CD4-positive, alpha-beta T cell (primary cell): ENCODE data around the gene ADNP2. TPM values are rescaled to one million over a fixed set of nuclear protein-coding genes. Genes with fewer than 3 reads are reported as not detected.

ENCODE experiments used
- ATAC-seq: fragments of 200-7000 bp; cut with Tn5 transposase; one replicate; pipeline ENCODE4 v1.10.0; 2022; ENCODE audit warnings: mild to moderate bottlenecking; ENCODE audit not compliant: poor library complexity
- CTCF ChIA-PET: fragments of 350-600 bp; sonication (Branson Sonifier 250); formaldehyde crosslinking; loops from one replicate; lab custom pipeline; 2021; ENCODE audit warnings: antibody characterized with exemption, inconsistent platforms; lab: Charles Lee
- POLR2A ChIA-PET: fragments of 350-600 bp; sonication (Branson Sonifier 250); formaldehyde crosslinking; loops from one replicate; lab custom pipeline; 2021; ENCODE audit warnings: antibody characterized with exemption, inconsistent platforms; lab: Charles Lee
- DNase-seq, 14 experiments: peaks; one replicate each; pipeline ENCODE4 v3.0.0-alpha.2; 2013 to 2020; ENCODE audit warnings: mixed read lengths in 2 of 14
- H3K27ac ChIP-seq, 2 donors: one replicate each; pipeline versions ENCODE4 v1.5.1 to v1.7.0; 2013; ENCODE audit warnings: low read length in 2 of 2, low read depth in 1 of 2, mild to moderate bottlenecking in 1 of 2
- H3K27me3 ChIP-seq, 2 experiments: 1 replicate in 1 of 2; 2 replicates in 1 of 2; pipeline versions ENCODE4 v1.6.1 to v1.7.0; 2013; ENCODE audit warnings: low read length in 2 of 2, control low read depth in 1 of 2, mild to moderate bottlenecking in 1 of 2, moderate library complexity in 1 of 2; ENCODE audit not compliant: insufficient read depth in 2 of 2, control insufficient read depth in 1 of 2
- H3K36me3 ChIP-seq: one replicate; pipeline ENCODE4 v1.6.1; 2013; ENCODE audit warnings: low read length, control low read depth; ENCODE audit not compliant: insufficient read depth
- H3K4me1 ChIP-seq: one replicate; pipeline ENCODE4 v1.6.1; 2013; ENCODE audit warnings: low read length, control low read depth; ENCODE audit not compliant: insufficient read depth
- H3K4me3 ChIP-seq: one replicate; pipeline ENCODE4 v1.5.1; 2013; ENCODE audit warnings: mild to moderate bottlenecking, low read length, moderate library complexity
- H3K9me3 ChIP-seq, 2 experiments: 1 replicate in 1 of 2; 2 replicates in 1 of 2; pipeline versions ENCODE4 v1.6.1 to v1.7.0; 2013; ENCODE audit warnings: low read length in 2 of 2, mild to moderate bottlenecking in 2 of 2, control low read depth in 1 of 2, moderate library complexity in 1 of 2; ENCODE audit not compliant: control insufficient read depth in 1 of 2, insufficient read depth in 1 of 2
- H3K27ac Mint-ChIP-seq: one replicate; pipeline ENCODE4 v1.8.0; 2020; ENCODE audit warnings: mixed read lengths
- H3K27me3 Mint-ChIP-seq: one replicate; pipeline ENCODE4 v1.8.0; 2021; ENCODE audit warnings: mixed read lengths
- H3K36me3 Mint-ChIP-seq: one replicate; pipeline ENCODE4 v1.8.0; 2021; ENCODE audit warnings: low read depth, mixed read lengths
- H3K4me1 Mint-ChIP-seq: one replicate; pipeline ENCODE4 v1.8.0; 2021; ENCODE audit warnings: low read depth, mixed read lengths
- H3K4me3 Mint-ChIP-seq: one replicate; pipeline ENCODE4 v1.8.0; 2020; ENCODE audit warnings: mild to moderate bottlenecking, mixed read lengths
- H3K9me3 Mint-ChIP-seq: one replicate; pipeline ENCODE4 v1.8.0; 2020; ENCODE audit warnings: mixed read lengths
- CTCF ChIP-seq: fragments of 200-600 bp; IDR thresholded peaks from one replicate; pipeline ENCODE4 v1.8.0; 2022; ENCODE audit warnings: antibody characterized with exemption, mild to moderate bottlenecking
- intact Hi-C, 2 experiments: fragments of 100-400 bp; cut with DNase I in 1 of 2; cut with micrococcal nuclease in 1 of 2; formaldehyde crosslinking; loops; one replicate each; pipeline versions ENCODE4 v1.15.1 to v1.9.0; 2023 to 2025; cut with DNase I, micrococcal nuclease
- total RNA-seq, 174 experiments: library from RNA in 2 of 174; stranded (reverse) in 2 of 174; gene quantifications; one replicate each; pipeline ENCODE4 v1.2.3 and lab custom pipeline; 2021 to 2026

Gene ADNP2
- total RNA-seq, 2 experiments from 2014 or later = 61.0 to 61.5 TPM

GRCh38 chr18:80097201-80097600 is 11.9 kb upstream of the ADNP2 start:
- H3K4me3 Mint-ChIP-seq = no peak overlapping the region

GRCh38 chr18:80103231-80103630 is 5.8 kb upstream of the ADNP2 start:
- ATAC-seq (no peak), DNase-seq (no peak)
- Histone ChIP-seq H3K36me3 (no peaks in the 10 kb centered on the region), H3K27ac (no peak overlapping the region), H3K27me3 (no peaks in the 10 kb centered on the region), H3K4me1 (no peaks in the 10 kb centered on the region), H3K4me3 (no peak overlapping the region), H3K9me3 (peaks cover 0 to 3% of the 10 kb centered on the region in 2 experiments)
- Mint-ChIP-seq H3K27ac (no peak overlapping the region), H3K4me1 (peaks cover 10% of the 10 kb centered on the region), H3K4me3 (no peak overlapping the region), H3K27me3 (no peaks in the 10 kb centered on the region), H3K36me3 (peaks cover 4% of the 10 kb centered on the region), H3K9me3 (peaks cover 6% of the 10 kb centered on the region)
- POLR2A ChIA-PET = no interaction called here
- intact Hi-C loops = no loop called here
- CTCF ChIA-PET = no interaction called here
- TF ChIP-seq CTCF = no peak

More at GRCh38 chr18:80097201-80097600, 11.9 kb upstream of the ADNP2 start:
- no peak for DNase-seq
- H3K9me3 ChIP-seq = peaks cover 0 to 3% of the 10 kb centered on the region in 2 experiments
- CTCF ChIA-PET = no interaction called here
- no peak overlapping the region for H3K27ac ChIP-seq
- POLR2A ChIA-PET = no interaction called here
- H3K9me3 Mint-ChIP-seq = peaks cover 4% of the 10 kb centered on the region
- ATAC-seq = no peak
- no peaks in the 10 kb centered on the region for H3K4me1 ChIP-seq
- no peaks in the 10 kb centered on the region for H3K36me3 Mint-ChIP-seq
- H3K27ac Mint-ChIP-seq = no peak overlapping the region
- H3K4me1 Mint-ChIP-seq = no peaks in the 10 kb centered on the region
- H3K27me3 ChIP-seq = no peaks in the 10 kb centered on the region
- H3K36me3 ChIP-seq = no peaks in the 10 kb centered on the region
- intact Hi-C loops = no loop called here
- H3K27me3 Mint-ChIP-seq = peaks cover 7% of the 10 kb centered on the region
- TF ChIP-seq CTCF = no peak
- no peak overlapping the region for H3K4me3 ChIP-seq

GRCh38 chr18:80104364-80104779 is 4.7 kb upstream of the ADNP2 start:
- Mint-ChIP-seq H3K4me1 (peaks cover 18% of the 10 kb centered on the region), H3K27ac (no peak overlapping the region), H3K36me3 (peaks cover 12% of the 10 kb centered on the region), H3K27me3 (no peaks in the 10 kb centered on the region), H3K4me3 (no peak overlapping the region), H3K9me3 (peaks cover 6% of the 10 kb centered on the region)
- peaks cover 5% of the 10 kb centered on the region for H3K4me1 ChIP-seq
- H3K4me3 ChIP-seq = no peak overlapping the region
- no peaks in the 10 kb centered on the region for H3K36me3 ChIP-seq
- ChIA-PET CTCF (no interaction called here), POLR2A (no interaction called here)
- H3K27ac ChIP-seq = no peak overlapping the region
- DNase-seq (no peak), ATAC-seq (no peak)
- H3K9me3 ChIP-seq = peaks cover 0 to 11% of the 10 kb centered on the region in 2 experiments
- no peaks in the 10 kb centered on the region for H3K27me3 ChIP-seq
- intact Hi-C loops = no loop called here
- no peak for TF ChIP-seq CTCF
